ENCODE results near the gene ACAA1. TPM values are rescaled to one million over a fixed set of nuclear protein-coding genes. Genes with fewer than 3 reads are reported as not detected.

ACAA1 gene
- total and polyA plus RNA-seq, 9 of the 15 experiments (the other 6 are each of a cell fraction or from before 2014, with no cell fraction given): 4.0 to 88.9 (median 57.2) TPM

- peak overlapping the region; percentile 79 to 97 for H3K9ac ChIP-seq (ENCODE audit: insufficient read depth in 1 of 2, low read depth in 2 of 2, low read length in 2 of 2)
- H4K20me1 ChIP-seq (replicated peaks; ENCODE audit: control insufficient read depth, insufficient read depth, low read length): no peaks in the 10 kb centered on the region
- DNase-seq (ENCODE audit: extremely low read depth in 1 of 4, low spot score in 3 of 4) (peak in 2 of 4 experiments; percentile 41 to 45), FAIRE-seq (no peak), ATAC-seq (peak; percentile 4)
- CTCF ChIA-PET (ENCODE audit: low intra/inter-chr PET ratio): interaction anchor here (0.6 kb wide), 1 partner anchor 104 kb away, joined by 3 read pairs; no protein-coding TSS in a partner anchor
- no peaks in the 10 kb centered on the region for H3K9me3 ChIP-seq (replicated peaks; ENCODE audit: control insufficient read depth, insufficient read depth, low read depth, low read length)
- H3K4me2 ChIP-seq (ENCODE audit: insufficient read depth, low read length): peak overlapping the region; percentile 98
- peak overlapping the region; percentile 83 for H3K27ac ChIP-seq (ENCODE audit: extremely low read depth, low read depth, low read length)
- H3K9me1 ChIP-seq (ENCODE audit: control insufficient read depth, insufficient read depth, low read length): no peaks in the 10 kb centered on the region
- intact Hi-C loops (cut with micrococcal nuclease) (loop anchor here (1.0 to 10.0 kb wide), 6 partner anchors 28 to 517 kb away; partner anchors contain the start of genes OXSR1 and XYLB), in situ Hi-C loops (cut with MboI) (loop anchor here (10.0 kb wide), 2 partner anchors 207 to 337 kb away; partner anchors contain the start of gene XYLB)
- peaks cover 18 to 33% of the 10 kb centered on the region in 2 experiments; a peak in 4 of 5 replicates for H3K4me1 ChIP-seq (replicated peaks in 1 of 2; ENCODE audit: control insufficient read depth in 2 of 2, insufficient read depth in 2 of 2, low read length in 2 of 2)
- 10% methylated on average over 22 of the region's 22 CpGs for WGBS (ENCODE audit: insufficient coverage, low coverage, missing lambda C conversion rate)
- H3K79me2 ChIP-seq (ENCODE audit: control insufficient read depth, insufficient read depth, low read length): peaks cover 43% of the 10 kb centered on the region
- peak overlapping the region; percentile 99 for H2AFZ ChIP-seq (ENCODE audit: low read depth, low read length)
- H3K36me3 ChIP-seq (ENCODE audit: control insufficient read depth, insufficient read depth, low read length): peaks cover 55% of the 10 kb centered on the region
- TSS peak; percentile 60 for BruUV-seq (replicated peaks)
- peak overlapping the region; percentile 90 for H3K4me3 ChIP-seq
- POLR2A ChIA-PET: interaction anchor here (0.7 to 5.0 kb wide), 12 partner anchors 9 to 493 kb away, joined by 3 to 55 read pairs (median 3); partner anchors contain the start of gene OXSR1
- H3K27me3 ChIP-seq (ENCODE audit: control insufficient read depth in 2 of 2, insufficient read depth in 2 of 2, low read length in 2 of 2): no peaks in the 10 kb centered on the region; a peak in 1 of 5 replicates
- no peak; the same call in 1 of the 2 replicates for TF ChIP-seq FOXK1 (CRISPR knock-in tag; IDR thresholded peaks at IDR 0.05; ENCODE audit: borderline replicate concordance)
- TF ChIP-seq FOXA3 (CRISPR knock-in tag; conservative IDR thresholded peaks at IDR 0.05 in 1 of 2, IDR thresholded peaks at IDR 0.05 in 1 of 2): 0 out of 4 replicates have a peak, but pooled peaks of 1 of the 2 experiments have one; percentile 24
- no peak for TF ChIP-seq EWSR1 (IDR thresholded peaks at IDR 0.05; ENCODE audit: borderline replicate concordance, low read depth, partially characterized antibody)
- TF ChIP-seq REST (IDR thresholded peaks at IDR 0.05; ENCODE audit: borderline replicate concordance): no peak
- TF ChIP-seq REST (CRISPR knock-in tag; IDR thresholded peaks at IDR 0.05; ENCODE audit: low read depth): 0 out of 2 replicates have a peak, but pooled peaks have one; percentile 39
- TF ChIP-seq ZNF263 (CRISPR knock-in tag; IDR thresholded peaks at IDR 0.05; ENCODE audit: borderline replicate concordance): 0 out of 2 replicates have a peak, but pooled peaks have one; percentile 64
- TF ChIP-seq SFPQ (IDR thresholded peaks at IDR 0.05; ENCODE audit: low read depth, low read length): no peak
- no peak for TF ChIP-seq DNMT1 (IDR thresholded peaks at IDR 0.05)
Observed at GRCh38 chr3:38137615-38138348, 855 bp upstream of the ACAA1 start.

Measured in K562 (cell line).